Natural killer cell (primary cell): Measurements from ENCODE around the gene NRIP1. TPM values are rescaled to one million over a fixed set of nuclear protein-coding genes. Genes with fewer than 3 reads are reported as not detected.

ENCODE experiments used
- ATAC-seq, 3 donors: fragments of 150-1000 bp in 2 of 3; fragments of 200-7000 bp in 1 of 3; cut with Tn5 transposase; 1 replicate in 1 of 3; 2 replicates in 2 of 3; pipeline ENCODE4 v1.10.0; 2021; ENCODE audit warnings: mild to moderate bottlenecking in 2 of 3, moderate library complexity in 2 of 3
- DNase-seq, 2 donors: peaks; one replicate each; pipeline versions ENCODE4 v3.0.0 to v3.0.0-alpha.2; 2013 to 2021; ENCODE audit warnings: mixed read lengths in 1 of 2
- H3K27ac ChIP-seq: one replicate; pipeline ENCODE4 v1.5.1; 2013; ENCODE audit warnings: mild to moderate bottlenecking, low read length
- H3K27me3 ChIP-seq: one replicate; pipeline ENCODE4 v1.6.1; 2013; ENCODE audit warnings: low read length; ENCODE audit not compliant: control insufficient read depth, insufficient read depth
- H3K36me3 ChIP-seq: one replicate; pipeline ENCODE4 v1.6.1; 2013; ENCODE audit warnings: low read length; ENCODE audit not compliant: control insufficient read depth, insufficient read depth
- H3K4me1 ChIP-seq: one replicate; pipeline ENCODE4 v1.6.1; 2013; ENCODE audit warnings: low read length; ENCODE audit not compliant: control insufficient read depth, insufficient read depth
- H3K4me3 ChIP-seq: one replicate; pipeline ENCODE4 v1.5.1; 2013; ENCODE audit warnings: low read length
- H3K9me3 ChIP-seq: one replicate; pipeline ENCODE4 v1.6.1; 2013; ENCODE audit warnings: low read length; ENCODE audit not compliant: control insufficient read depth, insufficient read depth
- H3K27ac Mint-ChIP-seq, 2 donors: one replicate each; pipeline ENCODE4 v1.8.0; 2022; ENCODE audit warnings: mild to moderate bottlenecking in 2 of 2, mixed read lengths in 2 of 2, moderate library complexity in 1 of 2
- H3K27me3 Mint-ChIP-seq, 2 donors: one replicate each; pipeline ENCODE4 v1.8.0; 2022; ENCODE audit warnings: low read depth in 2 of 2, mixed read lengths in 2 of 2
- H3K36me3 Mint-ChIP-seq: one replicate; pipeline ENCODE4 v1.8.0; 2022; ENCODE audit warnings: mixed read lengths
- H3K4me1 Mint-ChIP-seq, 2 donors: one replicate each; pipeline ENCODE4 v1.8.0; 2022; ENCODE audit warnings: mixed read lengths in 2 of 2
- H3K4me3 Mint-ChIP-seq: one replicate; pipeline ENCODE4 v1.8.0; 2022; ENCODE audit warnings: mild to moderate bottlenecking, moderate library complexity, mixed read lengths
- H3K9me3 Mint-ChIP-seq, 2 donors: one replicate each; pipeline ENCODE4 v1.8.0; 2022; ENCODE audit warnings: mixed read lengths in 2 of 2
- WGBS: methylation state at CpG from one replicate; pipeline ENCODE4 v1.1.7; 2013; ENCODE audit warnings: missing lambda C conversion rate; ENCODE audit not compliant: insufficient coverage; 5-methylcytosine and 5-hydroxymethylcytosine counted together
- intact Hi-C: fragments of 100-400 bp; cut with micrococcal nuclease; formaldehyde crosslinking; loops from one replicate; pipeline ENCODE4 v1.14.2; 2022
- total RNA-seq, 4 donors: library from RNA; stranded (reverse); fragments of 120-200 nt in 1 of 4; gene quantifications; one replicate each; pipeline versions ENCODE4 v1.2.3 to v1.2.4, GENCODE V29; 2013 to 2022
- TF ChIP-seq, protein P1 (sequence below): fragments of 200-600 bp; IDR thresholded peaks from one replicate; pipeline ENCODE4 v1.8.0; 2022; ENCODE audit warnings: antibody characterized with exemption

Gene NRIP1
- total RNA-seq, 3 donors from 2014 or later (not counting 1 experiment from before 2014, with no cell fraction given): 42.4 to 46.8 (median 42.6) TPM

DNA sequence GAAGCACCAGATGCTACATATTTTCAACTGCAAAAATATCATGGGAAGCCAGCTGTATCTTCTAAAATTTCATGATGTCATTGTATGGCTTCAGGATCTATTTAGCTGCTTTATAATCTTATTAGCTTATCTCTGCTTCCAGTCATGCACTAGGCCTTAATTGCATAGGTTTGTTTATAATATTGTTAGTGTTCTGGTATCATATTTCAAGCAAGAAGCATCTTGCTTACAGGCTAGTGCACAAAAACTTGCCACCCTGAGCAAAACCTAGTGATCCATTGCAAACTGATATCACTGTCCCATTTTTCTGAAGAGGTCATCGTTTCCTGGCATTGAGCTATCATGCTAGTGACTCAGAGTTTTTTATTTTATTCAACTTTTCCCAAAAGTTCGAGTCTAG, 15.7 kb upstream of the NRIP1 start:
- H3K27me3 ChIP-seq: no peaks in the 10 kb centered on the region
- no peaks in the 10 kb centered on the region for H3K4me1 Mint-ChIP-seq
- no peak overlapping the region for H3K27ac Mint-ChIP-seq
- no peak for ATAC-seq
- peaks cover 13 to 39% of the 10 kb centered on the region in 2 donors for H3K27me3 Mint-ChIP-seq
- no peaks in the 10 kb centered on the region for H3K36me3 Mint-ChIP-seq
- no peak overlapping the region for H3K4me3 Mint-ChIP-seq
- H3K9me3 Mint-ChIP-seq: no peaks in the 10 kb centered on the region
- H3K4me3 ChIP-seq: no peak overlapping the region
- intact Hi-C loops: no loop called here
- DNase-seq: no peak
- no peaks in the 10 kb centered on the region for H3K9me3 ChIP-seq
- H3K4me1 ChIP-seq: no peaks in the 10 kb centered on the region
- H3K36me3 ChIP-seq: no peaks in the 10 kb centered on the region
- WGBS: 56% methylated on average over 2 of the region's 2 CpGs
- H3K27ac ChIP-seq: no peak overlapping the region
- TF ChIP-seq, protein P1, sequence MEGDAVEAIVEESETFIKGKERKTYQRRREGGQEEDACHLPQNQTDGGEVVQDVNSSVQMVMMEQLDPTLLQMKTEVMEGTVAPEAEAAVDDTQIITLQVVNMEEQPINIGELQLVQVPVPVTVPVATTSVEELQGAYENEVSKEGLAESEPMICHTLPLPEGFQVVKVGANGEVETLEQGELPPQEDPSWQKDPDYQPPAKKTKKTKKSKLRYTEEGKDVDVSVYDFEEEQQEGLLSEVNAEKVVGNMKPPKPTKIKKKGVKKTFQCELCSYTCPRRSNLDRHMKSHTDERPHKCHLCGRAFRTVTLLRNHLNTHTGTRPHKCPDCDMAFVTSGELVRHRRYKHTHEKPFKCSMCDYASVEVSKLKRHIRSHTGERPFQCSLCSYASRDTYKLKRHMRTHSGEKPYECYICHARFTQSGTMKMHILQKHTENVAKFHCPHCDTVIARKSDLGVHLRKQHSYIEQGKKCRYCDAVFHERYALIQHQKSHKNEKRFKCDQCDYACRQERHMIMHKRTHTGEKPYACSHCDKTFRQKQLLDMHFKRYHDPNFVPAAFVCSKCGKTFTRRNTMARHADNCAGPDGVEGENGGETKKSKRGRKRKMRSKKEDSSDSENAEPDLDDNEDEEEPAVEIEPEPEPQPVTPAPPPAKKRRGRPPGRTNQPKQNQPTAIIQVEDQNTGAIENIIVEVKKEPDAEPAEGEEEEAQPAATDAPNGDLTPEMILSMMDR: no peak

DNA sequence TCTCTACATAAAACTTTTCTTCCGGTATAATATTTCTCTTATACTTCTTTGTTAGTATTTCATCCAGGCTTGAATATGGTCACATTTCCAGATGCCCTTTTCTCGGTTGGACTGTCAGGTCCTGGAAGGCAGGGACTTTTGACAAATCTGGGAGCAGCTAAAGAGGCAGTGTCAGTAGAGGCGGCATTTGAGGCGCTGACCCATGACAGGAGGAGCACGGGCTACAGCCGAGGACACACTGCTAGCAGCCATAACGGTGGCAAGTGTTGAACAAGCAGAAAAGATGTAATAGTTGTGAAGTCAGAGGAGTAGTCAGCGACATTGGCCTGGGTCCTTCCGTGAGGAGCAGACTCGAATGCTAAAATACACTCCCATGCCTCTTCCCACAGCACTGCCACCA, 14.5 kb upstream of the NRIP1 start:
- WGBS: 95% methylated on average over 9 of the region's 10 CpGs
- no peak overlapping the region for H3K4me3 ChIP-seq
- ATAC-seq: no peak
- Mint-ChIP-seq H3K27me3 (peaks cover 13 to 27% of the 10 kb centered on the region in 2 donors), H3K4me1 (no peaks in the 10 kb centered on the region), H3K36me3 (no peaks in the 10 kb centered on the region), H3K9me3 (no peaks in the 10 kb centered on the region), H3K4me3 (no peak overlapping the region), H3K27ac (no peak overlapping the region)
- no peaks in the 10 kb centered on the region for H3K4me1 ChIP-seq
- H3K9me3 ChIP-seq: no peaks in the 10 kb centered on the region
- intact Hi-C loops: no loop called here
- DNase-seq: no peak
- H3K27ac ChIP-seq: no peak overlapping the region
- H3K27me3 ChIP-seq: no peaks in the 10 kb centered on the region
- TF ChIP-seq, protein P1: no peak
- no peaks in the 10 kb centered on the region for H3K36me3 ChIP-seq

DNA sequence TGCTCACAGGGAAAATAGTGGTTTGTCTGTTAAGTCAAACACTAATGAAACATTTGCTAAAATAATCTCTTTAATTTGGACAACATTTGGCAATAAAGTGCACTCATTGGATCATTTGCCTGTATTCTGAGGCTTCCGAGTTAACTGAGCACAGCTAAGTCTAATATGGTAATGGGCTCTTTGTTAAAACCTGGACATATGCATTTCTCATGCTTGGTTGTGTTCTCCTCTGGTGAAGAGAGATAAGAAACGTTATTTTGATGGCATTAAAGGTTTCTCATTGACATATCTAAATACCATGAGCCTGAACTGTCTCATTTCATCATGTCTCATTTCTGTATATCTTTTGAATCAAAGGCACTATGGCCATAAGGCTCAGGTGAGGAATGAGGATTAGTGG, 13.4 kb upstream of the NRIP1 start:
- H3K9me3 Mint-ChIP-seq: no peaks in the 10 kb centered on the region
- intact Hi-C loops: no loop called here
- H3K4me3 Mint-ChIP-seq: no peak overlapping the region
- Histone ChIP-seq H3K27ac (no peak overlapping the region), H3K9me3 (no peaks in the 10 kb centered on the region), H3K4me1 (no peaks in the 10 kb centered on the region), H3K4me3 (no peak overlapping the region), H3K36me3 (no peaks in the 10 kb centered on the region), H3K27me3 (no peaks in the 10 kb centered on the region)
- H3K4me1 Mint-ChIP-seq: no peaks in the 10 kb centered on the region
- no peak for ATAC-seq
- no peaks in the 10 kb centered on the region for H3K36me3 Mint-ChIP-seq
- H3K27ac Mint-ChIP-seq: no peak overlapping the region
- peaks cover 13 to 26% of the 10 kb centered on the region in 2 donors for H3K27me3 Mint-ChIP-seq
- DNase-seq: no peak
- WGBS: 91% methylated on average over 1 of the region's 2 CpGs
- TF ChIP-seq, protein P1: no peak

DNA sequence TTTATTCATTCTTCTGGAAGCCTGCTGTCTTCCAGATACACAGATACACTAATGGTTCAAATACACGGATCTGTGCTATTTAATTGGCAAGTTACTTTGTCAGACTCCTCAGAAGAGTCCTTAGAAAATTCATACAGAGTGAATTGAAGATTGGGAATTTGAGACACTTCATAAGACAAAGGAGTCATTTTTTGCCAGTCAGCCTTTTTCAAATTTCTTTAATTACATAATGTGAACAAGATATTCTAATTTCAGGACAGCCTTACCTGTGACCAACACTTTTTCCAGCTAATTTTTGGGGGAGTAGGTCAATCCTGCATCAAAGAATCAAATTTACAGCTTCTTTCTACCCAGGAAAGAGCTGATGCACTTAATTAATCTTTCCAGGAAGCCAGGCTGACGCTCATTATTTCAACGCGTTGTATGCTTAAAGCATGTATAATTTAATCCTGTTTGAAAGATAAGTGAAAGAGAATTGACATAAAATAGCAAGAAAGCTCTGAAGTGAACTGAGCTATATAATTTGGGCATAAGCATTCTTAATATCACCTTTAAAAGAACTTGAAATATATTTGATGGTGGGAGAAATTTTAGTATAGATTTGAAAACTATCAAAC, 12.8 kb upstream of the NRIP1 start:
- no peak for ATAC-seq
- Mint-ChIP-seq H3K4me1 (no peaks in the 10 kb centered on the region), H3K9me3 (no peaks in the 10 kb centered on the region), H3K36me3 (no peaks in the 10 kb centered on the region), H3K4me3 (no peak overlapping the region), H3K27ac (no peak overlapping the region), H3K27me3 (peaks cover 13 to 26% of the 10 kb centered on the region in 2 donors)
- DNase-seq: no peak
- 59% methylated on average over 4 of the region's 4 CpGs for WGBS
- no peaks in the 10 kb centered on the region for H3K27me3 ChIP-seq
- H3K36me3 ChIP-seq: no peaks in the 10 kb centered on the region
- no peak overlapping the region for H3K27ac ChIP-seq
- TF ChIP-seq, protein P1: no peak
- no peaks in the 10 kb centered on the region for H3K9me3 ChIP-seq
- intact Hi-C loops: no loop called here
- no peaks in the 10 kb centered on the region for H3K4me1 ChIP-seq
- H3K4me3 ChIP-seq: no peak overlapping the region
